Endometrial microvascular endothelial cells (primary cell): Measurements from ENCODE around the gene UPK2. TPM values are rescaled to one million over a fixed set of nuclear protein-coding genes. Genes with fewer than 3 reads are reported as not detected.
"Not testable (repeated sequence)": the region's sequence is repeated elsewhere in the genome, so short reads cannot be mapped to it uniquely, and the experiment has no call there.

Source experiments
- in situ Hi-C: cut with HindIII; loops from 2 replicates; pipeline ENCODE4 v1.10.0; 2017; ENCODE audit warnings: low sequenced_read_pairs, low pct_unique_long_range_greater_than_20kb; ENCODE audit errors: inconsistent ontology term
- total RNA-seq: library from RNA; depleted of rRNA; stranded (reverse); fragments of >200 nt; gene quantifications from one replicate; pipeline ENCODE4 v1.2.3, GENCODE V29; 2015; ENCODE audit errors: inconsistent ontology term

The UPK2 gene
- total RNA-seq, 1 donor from 2014 or later: not detected

GRCh38 chr11:118975771-118976709 lies 19.9 kb downstream of the UPK2 start:
- in situ Hi-C loops: no loop called here

GRCh38 chr11:118979434-118979833 lies 23.3 kb downstream of the UPK2 start:
- in situ Hi-C loops: no loop called here

GRCh38 chr11:118980191-118980881 lies 24.2 kb downstream of the UPK2 start:
- in situ Hi-C loops: no loop called here

GRCh38 chr11:118984337-118984736 lies 28.2 kb downstream of the UPK2 start:
- in situ Hi-C loops: not testable (repeated sequence)

GRCh38 chr11:118984825-118985224 lies 28.7 kb downstream of the UPK2 start:
- in situ Hi-C loops: no loop called here

- in situ Hi-C loops: no loop called here
Measured at GRCh38 chr11:118988280-118988679, 32.2 kb downstream of the UPK2 start.

- in situ Hi-C loops: not testable (repeated sequence)
Measured at GRCh38 chr11:118991486-118992038, 35.5 kb downstream of the UPK2 start.

GRCh38 chr11:118996926-118997626 lies 41.0 kb downstream of the UPK2 start:
- in situ Hi-C loops: no loop called here

GRCh38 chr11:118997627-118998387 lies 41.7 kb downstream of the UPK2 start, which contains the start of gene CENATAC:
Gene CENATAC (plus strand): TSS chr11:118998138. CDS start chr11:118998198, 60 bp downstream.
- in situ Hi-C loops: no loop called here

GRCh38 chr11:118998388-118998717 lies 42.3 kb downstream of the UPK2 start:
- in situ Hi-C loops: no loop called here

GRCh38 chr11:118998822-118999221 lies 42.7 kb downstream of the UPK2 start:
- in situ Hi-C loops: no loop called here

GRCh38 chr11:119000906-119001305 lies 44.8 kb downstream of the UPK2 start:
- in situ Hi-C loops: no loop called here

- in situ Hi-C loops: no loop called here
Measured at GRCh38 chr11:119006656-119007055, 50.6 kb downstream of the UPK2 start.

Other genes with a start within 250 kb of the UPK2 start
- gene DDX6, start 165.1 kb upstream of the UPK2 start, total RNA-seq: 104 TPM
- gene CXCR5, start 72.4 kb upstream of the UPK2 start, total RNA-seq: not detected
- gene BCL9L, start 30.4 kb upstream of the UPK2 start, total RNA-seq: 10.9 TPM
- gene FOXR1, start 15.5 kb downstream of the UPK2 start, total RNA-seq: not detected
- gene CENATAC, start 41.8 kb downstream of the UPK2 start, total RNA-seq: 6.6 TPM
- gene RPS25, start 62.0 kb downstream of the UPK2 start, total RNA-seq: 1,064 TPM
- gene TRAPPC4, start 62.5 kb downstream of the UPK2 start, total RNA-seq: 82.7 TPM
- gene SLC37A4, start 74.6 kb downstream of the UPK2 start, total RNA-seq: 22.6 TPM
- 138 TPM for gene HYOU1, start 100.9 kb downstream of the UPK2 start, total RNA-seq
- gene VPS11, start 111.5 kb downstream of the UPK2 start, total RNA-seq: 23.9 TPM
- gene HMBS, start 128.6 kb downstream of the UPK2 start, total RNA-seq: 8.2 TPM
- gene DPAGT1, start 145.6 kb downstream of the UPK2 start, total RNA-seq: 35.8 TPM
- 6.2 TPM for gene C2CD2L, start 151.0 kb downstream of the UPK2 start, total RNA-seq
- 11.4 TPM for gene HINFP, start 165.3 kb downstream of the UPK2 start, total RNA-seq
- not detected for gene ABCG4, start 192.8 kb downstream of the UPK2 start, total RNA-seq
- 16.7 TPM for gene NLRX1, start 212.4 kb downstream of the UPK2 start, total RNA-seq
- not detected for gene NHERF4, start 229.2 kb downstream of the UPK2 start, total RNA-seq